WERI-Rb-1 (cell line): Measurements from ENCODE around the gene MAPK8IP2.
"Not testable (repeated sequence)": the region's sequence is repeated elsewhere in the genome, so short reads cannot be mapped to it uniquely, and the experiment has no call there.

Experiments used
- DNase-seq: peaks from one replicate; pipeline ENCODE4 v3.0.0-alpha.2; 2020
- H3K27ac ChIP-seq: fragments of 250-450 bp; sonication (Bioruptor Pico); 2 replicates; pipeline ENCODE4 v1.5.1; 2020; ENCODE audit warnings: mild to moderate bottlenecking, moderate library complexity
- H3K27me3 ChIP-seq: fragments of 250-450 bp; sonication (Bioruptor Pico); 2 replicates; pipeline ENCODE4 v1.5.1; 2021; ENCODE audit warnings: mild to moderate bottlenecking, low read depth, moderate library complexity; ENCODE audit not compliant: insufficient read depth, severe bottlenecking
- H3K36me3 ChIP-seq: fragments of 250-450 bp; sonication (Bioruptor Pico); 2 replicates; pipeline ENCODE4 v1.5.1; 2020; ENCODE audit warnings: mild to moderate bottlenecking, moderate library complexity
- H3K4me3 ChIP-seq: 2 replicates; pipeline ENCODE4 v1.5.1; 2011; ENCODE audit warnings: low read depth, mild to moderate bottlenecking, control low read depth, low read length
- H3K9me3 ChIP-seq: fragments of 250-450 bp; sonication (Bioruptor Pico); 2 replicates; pipeline ENCODE4 v1.5.1; 2021; ENCODE audit warnings: mild to moderate bottlenecking, moderate library complexity; ENCODE audit not compliant: severe bottlenecking
- CTCF ChIP-seq: IDR thresholded peaks from 2 replicates; pipeline ENCODE4 v1.5.1; 2011; ENCODE audit warnings: low read depth, mild to moderate bottlenecking, control low read depth, inconsistent platforms, low read length

Gene MAPK8IP2

DNA sequence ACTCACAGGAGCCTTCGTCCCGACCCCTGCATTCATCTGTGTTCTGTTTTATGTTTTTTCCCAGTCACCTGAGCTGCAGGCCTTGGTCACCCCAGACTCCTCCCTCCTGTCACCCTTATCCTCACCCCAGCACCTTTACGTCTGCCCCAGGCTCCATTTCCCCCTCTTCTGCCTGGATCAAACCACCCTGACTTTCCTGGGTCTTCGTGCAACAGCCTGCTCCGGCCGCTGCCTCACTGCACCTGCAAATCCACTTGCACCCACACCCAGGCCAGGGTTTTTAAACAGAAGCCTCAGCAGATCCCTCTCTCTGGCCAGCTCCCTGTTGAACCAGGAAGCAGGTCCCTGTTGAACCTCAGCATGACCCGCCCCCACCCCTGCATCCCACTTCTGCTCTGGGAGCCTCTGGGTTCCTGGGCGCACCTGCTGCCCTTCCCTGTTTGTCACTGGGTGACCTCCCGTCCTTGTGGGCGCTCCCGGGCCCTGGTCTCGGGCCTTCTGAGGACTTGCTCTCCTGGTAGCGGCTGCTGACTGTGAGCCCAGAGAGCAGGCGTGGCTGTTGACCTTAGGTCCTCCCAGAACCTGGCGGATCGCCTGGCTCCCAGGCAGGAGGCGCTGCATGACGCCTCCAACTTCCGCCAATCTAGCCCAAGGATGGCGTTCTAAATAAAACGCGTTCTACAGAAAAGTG, 12.8 kb downstream of the MAPK8IP2 start:
- 0 out of 2 replicates have a peak, but pooled peaks have one; percentile 1 for TF ChIP-seq CTCF
- H3K4me3 ChIP-seq = no peak overlapping the region
- peaks cover 20% of the 10 kb centered on the region for H3K36me3 ChIP-seq
- H3K27ac ChIP-seq = no peak overlapping the region
- peak; percentile 44 for DNase-seq
- H3K9me3 ChIP-seq = no peaks in the 10 kb centered on the region
- no peaks in the 10 kb centered on the region for H3K27me3 ChIP-seq

DNA sequence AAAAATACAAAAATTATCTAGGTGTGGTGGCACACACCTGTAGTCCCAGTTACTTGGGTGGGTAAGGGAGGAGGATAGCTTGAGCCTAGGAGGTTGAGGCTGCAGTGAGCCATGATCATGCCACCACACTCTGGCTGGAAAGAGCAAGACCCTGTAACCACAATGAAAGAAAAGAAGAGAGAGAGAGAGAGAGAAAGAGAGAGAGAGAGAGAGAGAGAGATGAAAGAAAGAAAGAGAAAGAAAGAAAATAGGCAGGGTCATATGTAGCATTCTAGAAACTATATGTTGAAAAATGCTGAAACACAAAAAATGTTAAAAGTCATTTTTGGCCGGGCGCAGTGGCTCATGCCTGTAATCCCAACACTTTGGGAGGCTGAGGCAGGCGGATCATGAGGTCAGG, 13.7 kb downstream of the MAPK8IP2 start:
- H3K36me3 ChIP-seq = peaks cover 15% of the 10 kb centered on the region
- not testable (repeated sequence) for H3K27ac ChIP-seq, H3K9me3 ChIP-seq, DNase-seq, H3K27me3 ChIP-seq, H3K4me3 ChIP-seq

DNA sequence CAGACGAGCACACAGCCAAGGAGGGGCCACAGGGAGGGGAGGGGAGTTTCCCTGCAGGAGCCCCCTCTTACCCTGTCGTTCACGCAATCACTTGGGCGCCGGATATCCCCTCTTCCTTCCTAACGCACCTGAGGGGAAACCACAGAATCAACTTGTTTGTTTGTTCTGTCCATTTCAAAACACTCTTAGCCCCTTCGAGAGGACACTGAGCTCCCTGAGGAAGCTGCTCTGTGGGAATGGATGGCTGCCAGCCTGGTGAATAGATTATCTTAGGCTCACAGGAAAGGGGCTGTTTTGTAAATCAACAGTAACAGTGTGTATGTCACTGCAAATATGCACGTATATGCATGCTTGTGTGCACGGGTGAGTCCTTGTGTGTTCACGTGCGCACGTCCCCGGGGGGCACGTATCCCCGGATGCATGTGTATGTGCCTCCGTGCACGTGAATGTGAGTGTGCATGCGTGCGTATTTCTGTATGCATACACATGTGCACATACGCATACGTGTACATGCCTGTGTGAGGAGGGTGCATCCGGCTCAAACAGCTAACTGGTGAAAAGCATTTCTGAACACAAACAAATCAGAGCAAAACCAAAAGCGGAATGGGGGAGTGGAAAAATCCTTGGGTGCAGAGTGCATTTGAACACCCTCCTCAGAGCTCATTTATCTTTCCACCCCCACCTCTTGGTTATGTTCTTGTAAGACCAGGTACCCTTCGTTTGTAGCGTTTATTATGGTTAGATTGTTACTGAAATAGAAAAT, 20.2 kb downstream of the MAPK8IP2 start:
- peaks cover 2% of the 10 kb centered on the region; the same call in 1 of the 2 replicates for H3K36me3 ChIP-seq
- peak; percentile 85 for DNase-seq
- TF ChIP-seq CTCF = peak; percentile 65; the same call in 1 of the 2 replicates
- no peaks in the 10 kb centered on the region for H3K9me3 ChIP-seq
- H3K4me3 ChIP-seq = peak overlapping the region; percentile 53
- H3K27me3 ChIP-seq = no peaks in the 10 kb centered on the region
- no peak overlapping the region for H3K27ac ChIP-seq

- peaks cover 2% of the 10 kb centered on the region; the same call in 1 of the 2 replicates for H3K36me3 ChIP-seq
- no peak for DNase-seq
- H3K27me3 ChIP-seq = no peaks in the 10 kb centered on the region
- no peaks in the 10 kb centered on the region for H3K9me3 ChIP-seq
- no peak overlapping the region for H3K4me3 ChIP-seq
- no peak for TF ChIP-seq CTCF
- H3K27ac ChIP-seq = no peak overlapping the region
Measured at GRCh38 chr22:50621356-50621880, 20.8 kb downstream of the MAPK8IP2 start.

DNA sequence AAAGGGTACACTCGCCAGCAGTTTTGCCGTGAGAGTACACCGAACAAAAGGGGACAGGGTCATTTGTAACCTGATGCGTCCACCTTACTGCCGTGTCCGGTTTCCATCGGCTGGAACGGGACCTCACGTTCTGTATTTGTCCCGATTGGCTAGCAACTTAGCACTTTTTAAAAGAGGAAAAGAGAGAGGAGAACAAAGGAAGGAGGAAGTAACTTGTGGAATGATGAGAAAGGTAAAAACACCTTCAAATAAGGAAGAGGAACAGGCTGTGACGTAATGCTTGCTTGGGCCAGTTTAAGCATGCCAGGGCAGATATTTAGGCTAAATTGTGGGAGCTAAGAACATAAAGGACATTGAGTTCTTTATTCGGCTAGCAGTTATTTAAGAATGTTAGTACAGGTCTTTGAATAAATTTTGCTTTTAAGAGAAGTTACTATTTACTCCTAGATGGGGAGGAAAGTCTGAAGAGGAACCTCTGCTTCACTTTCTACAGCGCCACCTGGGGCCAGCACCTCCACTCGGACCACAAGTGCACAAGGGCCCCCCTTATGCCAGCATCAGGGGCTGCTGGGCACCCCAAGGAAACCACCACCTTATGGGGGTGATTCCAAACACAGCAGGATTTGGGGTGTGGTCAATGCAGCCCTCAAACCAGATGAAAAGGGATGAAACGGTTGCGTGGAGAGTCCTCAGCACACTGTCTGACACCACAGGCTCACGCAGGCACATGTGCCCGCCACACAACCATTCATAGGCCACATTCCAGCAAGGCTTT, 21.5 kb downstream of the MAPK8IP2 start:
- no peak for TF ChIP-seq CTCF
- Histone ChIP-seq H3K4me3 (no peak overlapping the region), H3K27me3 (no peaks in the 10 kb centered on the region), H3K36me3 (peaks cover 2% of the 10 kb centered on the region; the same call in 1 of the 2 replicates), H3K27ac (no peak overlapping the region), H3K9me3 (no peaks in the 10 kb centered on the region)
- DNase-seq = no peak
